Stimulated activated CD4-positive, alpha-beta T cell treated with anti-CD3 and anti-CD28 coated beads, Interleukin-12 subunit alpha, Interleukin-12 subunit beta, amount 100 ng/mL, for 48 hours (primary cell): ENCODE measurements around the gene CTSK.

Experiments used
- DNase-seq, 3 donors: peaks; one replicate each; pipeline ENCODE4 v3.0.0-alpha.2; 2020; ENCODE audit warnings: low read depth in 2 of 3, low spot score in 1 of 3

The CTSK gene

GRCh38 chr1:150763018-150763417, 45.0 kb downstream of the CTSK start:
- DNase-seq = no peak

GRCh38 chr1:150762552-150762951, 45.5 kb downstream of the CTSK start:
- no peak for DNase-seq

GRCh38 chr1:150761801-150762200, 46.3 kb downstream of the CTSK start:
- DNase-seq = no peak

- DNase-seq = no peak
These were observed 48.0 kb downstream of the CTSK start for GRCh38 chr1:150760013-150760412.

- no peak for DNase-seq
These were observed 54.6 kb downstream of the CTSK start for GRCh38 chr1:150753416-150753815.

GRCh38 chr1:150751443-150751842, 56.6 kb downstream of the CTSK start:
- DNase-seq = no peak

- no peak for DNase-seq
These were observed 58.2 kb downstream of the CTSK start for GRCh38 chr1:150749720-150750311.

- DNase-seq = no peak
These were observed 59.0 kb downstream of the CTSK start for GRCh38 chr1:150748878-150749719.
